H1 (cell line): ENCODE data around the gene BNC2. TPM values are rescaled to one million over a fixed set of nuclear protein-coding genes. Genes with fewer than 3 reads are reported as not detected.

Experiments used
- CTCF ChIA-PET: fragments of 300-600 bp; sonication (Branson Sonifier 250); formaldehyde crosslinking; loops from one replicate; lab custom pipeline; 2021; ENCODE audit not compliant: partially characterized antibody; lab: Charles Lee
- POLR2A ChIA-PET: fragments of 300-600 bp; sonication (Branson Sonifier 250); formaldehyde crosslinking; loops from one replicate; lab custom pipeline; 2021; ENCODE audit warnings: inconsistent platforms; ENCODE audit not compliant: partially characterized antibody; lab: Charles Lee
- DNase-seq, 2 experiments: peaks; one replicate each; pipeline versions ENCODE4 v3.0.0 to v3.0.0-alpha.2; 2010 to 2022; ENCODE audit warnings: low spot score in 2 of 2, low read depth in 1 of 2, mixed read lengths in 1 of 2
- FAIRE-seq: peaks from 2 replicates; lab custom pipeline; 2011; peaks lifted over from hg19 to GRCh38; lab: Jason Lieb, UNC
- H2AFZ ChIP-seq: 2 replicates; pipeline ENCODE4 v1.8.1; 2012; ENCODE audit warnings: low read length, inconsistent platforms
- H2AK5ac ChIP-seq: 2 replicates; pipeline ENCODE4 v1.6.1; 2013; ENCODE audit warnings: low read depth, low read length
- H2BK120ac ChIP-seq: replicated peaks from 2 replicates; pipeline ENCODE3; 2013; ENCODE audit warnings: low read depth, low read length, inconsistent platforms
- H2BK12ac ChIP-seq: 2 replicates; pipeline ENCODE4 v1.6.1; 2013; ENCODE audit warnings: low read depth, low read length
- H2BK15ac ChIP-seq: 2 replicates; pipeline ENCODE4 v1.6.1; 2013; ENCODE audit warnings: low read length
- H2BK20ac ChIP-seq: 2 replicates; pipeline ENCODE4 v1.6.1; 2013; ENCODE audit warnings: low read length
- H2BK5ac ChIP-seq: 2 replicates; pipeline ENCODE4 v1.6.1; 2013; ENCODE audit warnings: low read depth, low read length
- H3K14ac ChIP-seq: 2 replicates; pipeline ENCODE4 v1.6.1; 2013; ENCODE audit warnings: inconsistent platforms; ENCODE audit not compliant: insufficient read length
- H3K18ac ChIP-seq: 2 replicates; pipeline ENCODE4 v1.6.1; 2013; ENCODE audit warnings: low read length; ENCODE audit errors: extremely low read depth
- H3K23ac ChIP-seq: 2 replicates; pipeline ENCODE4 v1.6.1; 2013; ENCODE audit warnings: inconsistent platforms; ENCODE audit not compliant: insufficient read length
- H3K23me2 ChIP-seq: 2 replicates; pipeline ENCODE4 v1.6.1; 2013; ENCODE audit warnings: low read depth, low read length
- H3K27ac ChIP-seq: 2 replicates; pipeline ENCODE4 v1.6.1; 2011; ENCODE audit warnings: low read depth, low read length, inconsistent platforms
- H3K27me3 ChIP-seq, 4 experiments: replicated peaks in 1 of 4; 1 replicate in 1 of 4; 2 replicates in 3 of 4; pipeline versions ENCODE4 v1.6.1 to v1.8.1; 2011 to 2013; ENCODE audit warnings: low read length in 3 of 4, mild to moderate bottlenecking in 3 of 4, inconsistent platforms in 2 of 4, mixed read lengths in 2 of 4, moderate library complexity in 1 of 4; ENCODE audit not compliant: control insufficient read depth in 3 of 4, insufficient read depth in 3 of 4; ENCODE audit errors: extremely low read depth in 1 of 4
- H3K36me3 ChIP-seq, 4 experiments: 2 replicates each; pipeline versions ENCODE4 v1.6.1 to v1.8.1; 2011 to 2013; ENCODE audit warnings: mild to moderate bottlenecking in 4 of 4, low read length in 3 of 4, moderate library complexity in 2 of 4, control low read depth in 1 of 4, inconsistent platforms in 1 of 4; ENCODE audit not compliant: insufficient read depth in 4 of 4, control insufficient read depth in 2 of 4
- H3K4ac ChIP-seq: replicated peaks from 2 replicates; pipeline ENCODE3; 2013; ENCODE audit warnings: low read length, low read depth, mixed read lengths, inconsistent platforms; ENCODE audit not compliant: insufficient read length
- H3K4me1 ChIP-seq, 4 experiments: replicated peaks in 1 of 4; 1 replicate in 1 of 4; 2 replicates in 3 of 4; pipeline versions ENCODE4 v1.6.1 to v1.8.1; 2011 to 2013; ENCODE audit warnings: low read length in 3 of 4, inconsistent platforms in 2 of 4, mixed read lengths in 1 of 4; ENCODE audit not compliant: insufficient read depth in 4 of 4, control insufficient read depth in 3 of 4
- H3K4me2 ChIP-seq, 2 experiments: 2 replicates each; pipeline versions ENCODE4 v1.6.1 to v1.8.1; 2011 to 2013; ENCODE audit warnings: low read depth in 2 of 2, low read length in 2 of 2, control low read depth in 1 of 2, inconsistent platforms in 1 of 2, mild to moderate bottlenecking in 1 of 2; ENCODE audit not compliant: insufficient read depth in 1 of 2
- H3K4me3 ChIP-seq, 4 experiments: fragments of 200-600, 300-600 bp in 1 of 4; sonication (generic), shearing (Covaris generic), sonication (Bioruptor Twin) in 1 of 4; 2 replicates each; pipeline versions ENCODE4 v1.5.1 to v1.8.1; 2011 to 2016; ENCODE audit warnings: low read length in 4 of 4, low read depth in 3 of 4, control low read depth in 2 of 4, inconsistent platforms in 2 of 4, mild to moderate bottlenecking in 2 of 4, mixed read lengths in 1 of 4, moderate library complexity in 1 of 4; ENCODE audit not compliant: insufficient read depth in 2 of 4; ENCODE audit errors: extremely low read depth in 1 of 4
- H3K56ac ChIP-seq: replicated peaks from 2 replicates; pipeline ENCODE3; 2013; ENCODE audit warnings: low read depth, mild to moderate bottlenecking, mixed read lengths, low read length, inconsistent platforms; ENCODE audit not compliant: insufficient read length
- H3K79me1 ChIP-seq: 2 replicates; pipeline ENCODE4 v1.6.1; 2013; ENCODE audit warnings: low read depth, low read length, control low read depth
- H3K79me2 ChIP-seq, 2 experiments: 2 replicates each; pipeline versions ENCODE4 v1.6.1 to v1.8.1; 2012 to 2013; ENCODE audit warnings: low read length in 2 of 2, mild to moderate bottlenecking in 2 of 2, inconsistent platforms in 1 of 2; ENCODE audit not compliant: insufficient read depth in 2 of 2, control insufficient read depth in 1 of 2
- H3K9ac ChIP-seq, 4 experiments: replicated peaks in 1 of 4; 1 replicate in 1 of 4; 2 replicates in 3 of 4; pipeline versions ENCODE4 v1.6.1 to v1.8.1; 2011 to 2013; ENCODE audit warnings: low read depth in 3 of 4, low read length in 3 of 4, control low read depth in 2 of 4, mild to moderate bottlenecking in 2 of 4, moderate library complexity in 2 of 4, inconsistent platforms in 1 of 4; ENCODE audit errors: extremely low read depth in 1 of 4
- H3K9me3 ChIP-seq, 2 experiments: 2 replicates each; pipeline versions ENCODE4 v1.6.1 to v1.8.1; 2012 to 2013; ENCODE audit warnings: mild to moderate bottlenecking in 2 of 2, moderate library complexity in 2 of 2, control low read depth in 1 of 2, inconsistent platforms in 1 of 2, low read depth in 1 of 2, low read length in 1 of 2, mixed read lengths in 1 of 2; ENCODE audit not compliant: insufficient read depth in 2 of 2
- H4K20me1 ChIP-seq, 2 experiments: replicated peaks in 1 of 2; 2 replicates each; pipeline versions ENCODE3 to v1.8.1; 2011 to 2013; ENCODE audit warnings: inconsistent platforms in 2 of 2, low read length in 2 of 2, mild to moderate bottlenecking in 1 of 2; ENCODE audit not compliant: insufficient read depth in 2 of 2, control insufficient read depth in 1 of 2
- H4K5ac ChIP-seq: 2 replicates; pipeline ENCODE4 v1.6.1; 2013; ENCODE audit warnings: low read length, low read depth, mixed read lengths, inconsistent platforms; ENCODE audit not compliant: insufficient read length
- H4K8ac ChIP-seq: 2 replicates; pipeline ENCODE4 v1.8.0; 2013; ENCODE audit warnings: mild to moderate bottlenecking, moderate library complexity, low read length, inconsistent platforms; ENCODE audit not compliant: insufficient read depth; ENCODE audit errors: extremely low read depth
- H4K91ac ChIP-seq: replicated peaks from 2 replicates; pipeline ENCODE3; 2013; ENCODE audit warnings: low read length, mixed read lengths, inconsistent platforms; ENCODE audit not compliant: insufficient read length
- ASH2L ChIP-seq: fragments of 200-600, 300-600 bp; sonication (generic); IDR thresholded peaks from one replicate; pipeline ENCODE4 v1.7.1; 2017; ENCODE audit warnings: low read length
- CHD1 ChIP-seq: IDR thresholded peaks from 2 replicates; pipeline ENCODE4 v1.6.1; 2012; ENCODE audit warnings: low read depth, low read length, improper control_type of control experiment
- CTBP2 ChIP-seq: IDR thresholded peaks from 2 replicates; pipeline ENCODE4 v1.7.0; 2011; ENCODE audit warnings: borderline replicate concordance, mild to moderate bottlenecking, moderate library complexity, mixed read lengths, low read length; ENCODE audit not compliant: insufficient read depth, insufficient read length
- EP300 ChIP-seq, 2 experiments: IDR thresholded peaks; 1 replicate in 1 of 2; 2 replicates in 1 of 2; pipeline ENCODE4 v1.6.1; 2011 to 2012; ENCODE audit warnings: low read depth in 2 of 2, low read length in 2 of 2, mild to moderate bottlenecking in 2 of 2, borderline replicate concordance in 1 of 2, inconsistent platforms in 1 of 2, moderate library complexity in 1 of 2
- HDAC2 ChIP-seq, 2 experiments: fragments of 300-600 bp in 1 of 2; sonication (generic) in 1 of 2; IDR thresholded peaks; 2 replicates each; pipeline ENCODE4 v1.6.1; 2011 to 2012; ENCODE audit warnings: low read depth in 2 of 2, low read length in 2 of 2, mild to moderate bottlenecking in 2 of 2, moderate library complexity in 2 of 2, borderline replicate concordance in 1 of 2, inconsistent platforms in 1 of 2
- POLR2A ChIP-seq, 2 experiments: IDR thresholded peaks; 1 replicate in 1 of 2; 2 replicates in 1 of 2; pipeline ENCODE4 v1.6.1; 2011; ENCODE audit warnings: low read depth in 2 of 2, low read length in 2 of 2, mild to moderate bottlenecking in 2 of 2; ENCODE audit errors: control extremely low read depth in 1 of 2
- SRF ChIP-seq: IDR thresholded peaks from 2 replicates; pipeline ENCODE4 v1.6.1; 2011; ENCODE audit warnings: mild to moderate bottlenecking, low read depth, low read length, moderate library complexity
- SUZ12 ChIP-seq: fragments of 200-600 bp; sonication (generic); IDR thresholded peaks from 2 replicates; pipeline ENCODE4 v1.6.1; 2012; ENCODE audit warnings: mild to moderate bottlenecking, inconsistent platforms, low read length, moderate library complexity, mixed read lengths
- WGBS, 2 experiments: shearing (Covaris generic) in 1 of 2; methylation state at CpG; one replicate each; pipeline versions ENCODE4 v1.1.6 to v1.1.7; 2013 to 2015; ENCODE audit warnings: low lambda C conversion rate in 2 of 2, mixed read lengths in 2 of 2, inconsistent platforms in 1 of 2, low coverage in 1 of 2, missing lambda C conversion rate in 1 of 2; ENCODE audit not compliant: insufficient replicate concordance in 2 of 2, insufficient coverage in 1 of 2, insufficient read length in 1 of 2; ENCODE audit errors: extremely low coverage in 1 of 2, missing lambda C conversion rate in 1 of 2; 5-methylcytosine and 5-hydroxymethylcytosine counted together
- polyA plus RNA-seq, 7 experiments: library from polyadenylated mRNA; depleted of rRNA in 3 of 7; stranded (reverse) in 5 of 7; unstranded in 2 of 7; fragments of >200 nt in 5 of 7; fragments of 200-250 nt in 2 of 7; gene quantifications; 1 replicate in 5 of 7; 2 replicates in 1 of 7; 4 replicates in 1 of 7; pipeline versions ENCODE4 v1.2.1 to v1.2.3, GENCODE V29; 2011 to 2013; ENCODE audit warnings: missing spikeins in 2 of 7, mixed read lengths in 2 of 7
- total RNA-seq: library from RNA; stranded (reverse); fragmentation: NEBNext Ultra II Directional; extraction: Animal tissue kit (Norgen Biotek cat#: 25700); gene quantifications from 2 replicates; pipeline ENCODE4 v1.2.1, GENCODE V29; 2021
- TF ChIP-seq, protein P1 (sequence below): IDR thresholded peaks from 2 replicates; pipeline ENCODE4 v1.6.1; 2012; ENCODE audit warnings: inconsistent platforms

Gene BNC2
- total and polyA plus RNA-seq, 2 of the 8 experiments (the other 6 are each of a cell fraction or from before 2014, with no cell fraction given) = 16.0 to 26.8 TPM

DNA sequence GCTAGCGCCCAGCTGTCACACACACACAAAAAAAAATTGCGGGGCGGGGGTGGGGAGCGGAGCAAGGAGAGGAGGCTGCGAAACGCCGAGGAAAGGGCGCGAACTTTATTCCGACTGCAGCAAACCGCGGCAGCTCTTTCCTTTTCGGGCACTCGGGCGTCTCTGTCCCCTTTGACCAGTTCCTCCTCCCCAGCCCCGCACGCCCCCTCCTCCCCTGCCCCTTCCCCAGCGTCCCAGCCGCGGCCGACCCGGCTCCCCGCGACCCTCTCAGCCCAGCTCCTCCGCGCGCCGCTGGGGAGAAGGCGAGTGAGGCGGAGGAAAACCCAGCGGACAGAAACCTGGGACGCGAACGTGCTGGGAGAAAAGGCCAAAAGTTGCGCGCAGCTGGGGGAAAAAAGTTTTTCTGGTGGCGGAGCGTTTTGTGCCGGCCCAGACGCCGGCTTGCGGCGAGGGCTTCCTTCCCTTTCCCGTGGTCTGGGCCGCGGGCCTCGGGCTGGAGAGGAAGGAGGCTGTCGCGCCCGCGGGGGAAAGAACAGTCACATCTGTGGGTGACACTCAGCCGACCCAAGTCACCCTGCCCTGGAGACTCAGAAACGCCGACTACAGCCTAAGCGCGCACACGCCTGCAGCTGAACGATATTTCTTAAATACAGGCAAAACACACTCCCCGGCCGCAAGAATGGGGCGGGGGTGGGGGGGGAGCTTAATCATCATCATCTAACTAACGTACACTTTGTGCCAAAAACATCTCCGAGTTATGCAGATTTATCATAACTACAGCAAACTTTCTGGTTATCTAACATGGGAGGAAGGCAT lies 1.1 kb upstream of the BNC2 start:
- ChIA-PET POLR2A (interaction anchor here (0.6 to 1.4 kb wide), 5 partner anchors 11 to 244 kb away, joined by 3 to 4 read pairs (median 3); no protein-coding TSS in a partner anchor), CTCF (interaction anchor here (0.7 kb wide), 1 partner anchor 501 kb away, joined by 4 read pairs; no protein-coding TSS in a partner anchor)
- Histone ChIP-seq H2BK120ac (no peak overlapping the region), H3K79me2 (peaks cover 0 to 34% of the 10 kb centered on the region in 2 experiments; a peak in 3 of 4 replicates), H3K36me3 (no peaks in the 10 kb centered on the region), H3K23ac (no peak overlapping the region), H2AK5ac (no peak overlapping the region), H3K4me3 (peak overlapping the region; percentile 79 to 99 (median 90)), H3K9ac (peak overlapping the region in 3 of 4 experiments; percentile 53 to 71 (median 60); a peak in 5 of 7 replicates), H2BK12ac (peak overlapping the region; percentile 55; the same call in 1 of the 2 replicates), H3K9me3 (no peaks in the 10 kb centered on the region), H3K27ac (0 out of 2 replicates have a peak overlapping the region, but pooled peaks have one; percentile 21), H4K20me1 (no peaks in the 10 kb centered on the region), H4K8ac (peak overlapping the region; percentile 88), H3K56ac (peak overlapping the region; percentile 66), H3K27me3 (no peaks in the 10 kb centered on the region), H2BK20ac (no peak overlapping the region), H3K23me2 (peaks cover 6% of the 10 kb centered on the region; the same call in 1 of the 2 replicates), H3K14ac (no peak overlapping the region), H3K4me2 (peak overlapping the region; percentile 86 to 99), H2AFZ (peak overlapping the region; percentile 69; the same call in 1 of the 2 replicates), H4K5ac (peak overlapping the region; percentile 51), H2BK15ac (0 out of 2 replicates have a peak overlapping the region, but pooled peaks have one; percentile 16), H3K4me1 (peaks cover 2 to 15% (median 7%) of the 10 kb centered on the region in 4 experiments; a peak in 5 of 7 replicates), H3K4ac (peak overlapping the region; percentile 54), H3K18ac (peak overlapping the region; percentile 73), H4K91ac (no peak overlapping the region), H3K79me1 (no peaks in the 10 kb centered on the region), H2BK5ac (no peak overlapping the region)
- 4% methylated on average over 17 of the region's 63 CpGs; no CpG with 5 or more reads in 1 of the 2 experiments for WGBS, 2 experiments
- FAIRE-seq (no peak), DNase-seq (peak in 1 of 2 experiments; percentile 67)
- peak; percentile 35 for TF ChIP-seq ASH2L
- TF ChIP-seq, protein P1, sequence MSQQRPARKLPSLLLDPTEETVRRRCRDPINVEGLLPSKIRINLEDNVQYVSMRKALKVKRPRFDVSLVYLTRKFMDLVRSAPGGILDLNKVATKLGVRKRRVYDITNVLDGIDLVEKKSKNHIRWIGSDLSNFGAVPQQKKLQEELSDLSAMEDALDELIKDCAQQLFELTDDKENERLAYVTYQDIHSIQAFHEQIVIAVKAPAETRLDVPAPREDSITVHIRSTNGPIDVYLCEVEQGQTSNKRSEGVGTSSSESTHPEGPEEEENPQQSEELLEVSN = no peak
- no peak for TF ChIP-seq EP300 (IDR thresholded peaks at IDR 0.05; ENCODE audit: borderline replicate concordance in 1 of 2, low read depth in 2 of 2, low read length in 2 of 2)
- peak in 1 of 2 experiments; percentile 44; a peak in 1 of 3 replicates for TF ChIP-seq POLR2A (IDR thresholded peaks at IDR 0.05; ENCODE audit: control extremely low read depth in 1 of 2, low read depth in 2 of 2, low read length in 2 of 2)
- TF ChIP-seq SUZ12 = no peak
- TF ChIP-seq CHD1 = no peak
- TF ChIP-seq SRF = no peak
- TF ChIP-seq HDAC2 (IDR thresholded peaks at IDR 0.05; ENCODE audit: borderline replicate concordance in 1 of 2, low read depth in 2 of 2, low read length in 2 of 2) = 0 out of 4 replicates have a peak, but pooled peaks of 1 of the 2 experiments have one; percentile 55
- no peak for TF ChIP-seq CTBP2
